Umbilical cord (tissue), 2 donors: ENCODE results near the gene ZDHHC14. TPM values are rescaled to one million over a fixed set of nuclear protein-coding genes. Genes with fewer than 3 reads are reported as not detected.
"Not testable (repeated sequence)": the region's sequence is repeated elsewhere in the genome, so short reads cannot be mapped to it uniquely, and the experiment has no call there.

Experiments used
- DNase-seq: peaks from one replicate; pipeline ENCODE4 v3.0.0-alpha.2; 2015; ENCODE audit warnings: low spot score
- total RNA-seq: library from RNA; depleted of rRNA; stranded (reverse); fragments of >200 nt; gene quantifications from one replicate; pipeline ENCODE4 v1.2.3, GENCODE V29; 2014; ENCODE audit warnings: low replicate concordance; ENCODE audit not compliant: insufficient read depth

Gene ZDHHC14
- total RNA-seq, 1 donor from 2014 or later, result 6.5 TPM

DNA sequence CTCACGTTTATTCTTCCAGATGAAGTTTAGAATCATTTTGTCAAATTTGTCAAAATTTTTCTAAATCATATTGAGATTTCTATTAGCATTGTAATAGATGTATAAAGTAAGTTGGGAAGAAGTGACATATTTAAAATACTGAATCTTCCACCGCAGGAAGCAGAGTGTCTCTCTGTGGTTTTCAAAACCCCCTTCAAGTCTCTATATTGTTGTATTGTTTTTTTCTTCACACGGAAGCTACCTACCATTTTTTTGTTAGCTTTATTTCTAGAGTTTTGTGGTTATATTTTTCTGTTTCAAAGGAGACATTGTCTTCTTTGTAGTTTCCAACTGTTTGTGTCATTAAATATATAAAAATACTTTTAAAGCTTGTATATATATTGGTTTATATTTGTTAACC, 188.6 kb downstream of the ZDHHC14 start:
- no peak for DNase-seq

DNA sequence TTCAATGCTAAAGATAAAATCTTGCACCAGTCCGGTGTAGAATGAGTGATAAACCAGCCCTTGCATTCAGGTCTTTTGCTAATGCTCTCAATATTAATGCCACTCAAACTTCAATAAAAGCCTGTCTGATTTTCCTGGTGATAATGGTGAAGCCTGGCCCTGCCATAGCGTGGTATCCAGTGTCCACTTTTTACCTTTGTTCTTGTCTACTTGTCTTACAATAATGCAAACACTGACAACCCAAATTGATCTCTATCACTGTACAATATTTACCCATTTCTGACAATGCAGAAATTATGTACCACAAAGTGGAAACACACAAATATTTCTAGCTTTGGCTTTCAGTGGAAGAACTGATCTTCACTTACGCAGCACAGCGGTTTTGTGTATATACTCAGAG, 189.1 kb downstream of the ZDHHC14 start:
- no peak for DNase-seq

DNA sequence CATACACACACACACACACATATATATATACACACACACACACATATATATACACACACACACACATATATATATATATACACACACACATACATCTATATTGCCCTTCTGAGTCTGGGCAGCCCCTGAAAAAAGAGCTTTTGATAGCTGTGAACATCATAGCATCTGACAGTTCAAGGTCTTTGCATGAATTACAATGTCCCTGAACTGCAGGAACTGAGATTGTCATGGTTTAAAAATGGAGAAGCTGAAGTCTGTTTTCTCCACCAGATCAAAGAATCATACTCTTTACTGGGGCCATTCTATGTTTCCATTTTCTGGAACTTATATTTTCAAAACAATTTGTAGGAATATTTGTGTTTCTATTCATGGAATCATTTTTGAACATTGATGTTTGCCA, 189.8 kb downstream of the ZDHHC14 start:
- no peak for DNase-seq

DNA sequence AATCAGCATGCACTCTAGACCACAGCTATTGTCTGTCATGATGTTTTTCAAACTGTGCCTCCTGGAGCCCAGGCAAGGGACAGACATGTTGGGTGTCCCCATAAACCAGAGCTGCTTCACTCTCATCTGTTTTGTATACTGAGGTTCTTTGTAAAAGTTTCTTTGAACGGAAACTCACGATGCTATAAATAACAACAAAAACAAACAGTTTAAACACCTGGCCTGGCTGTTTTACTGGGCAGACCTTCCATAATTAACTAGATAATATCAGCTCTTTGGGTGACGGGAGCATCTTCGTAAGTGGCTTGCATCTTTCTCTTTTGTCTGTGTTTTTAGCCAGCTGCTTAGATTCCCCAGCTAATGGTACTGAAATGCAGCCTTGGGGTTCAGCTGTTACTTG, 190.3 kb downstream of the ZDHHC14 start:
- no peak for DNase-seq

DNA sequence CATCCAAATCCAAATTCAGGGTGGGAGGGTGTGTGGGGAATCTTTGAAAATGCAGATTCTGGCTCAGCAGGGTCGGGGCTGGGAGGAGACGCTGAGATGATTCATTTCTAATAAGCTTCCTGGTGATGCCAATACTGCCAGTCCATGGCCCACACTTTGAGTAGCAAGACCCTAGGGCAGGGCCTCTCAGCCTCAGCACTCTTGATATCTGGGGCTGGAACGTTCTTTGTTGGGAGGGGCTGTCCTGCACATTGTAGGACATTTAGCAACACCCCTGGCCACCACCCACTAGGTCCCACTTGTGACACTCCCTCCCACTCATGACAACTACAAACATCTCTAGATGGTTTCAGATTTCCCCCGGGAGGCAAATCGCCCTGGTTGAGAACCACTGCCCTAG, 191.0 kb downstream of the ZDHHC14 start:
- no peak for DNase-seq

DNA sequence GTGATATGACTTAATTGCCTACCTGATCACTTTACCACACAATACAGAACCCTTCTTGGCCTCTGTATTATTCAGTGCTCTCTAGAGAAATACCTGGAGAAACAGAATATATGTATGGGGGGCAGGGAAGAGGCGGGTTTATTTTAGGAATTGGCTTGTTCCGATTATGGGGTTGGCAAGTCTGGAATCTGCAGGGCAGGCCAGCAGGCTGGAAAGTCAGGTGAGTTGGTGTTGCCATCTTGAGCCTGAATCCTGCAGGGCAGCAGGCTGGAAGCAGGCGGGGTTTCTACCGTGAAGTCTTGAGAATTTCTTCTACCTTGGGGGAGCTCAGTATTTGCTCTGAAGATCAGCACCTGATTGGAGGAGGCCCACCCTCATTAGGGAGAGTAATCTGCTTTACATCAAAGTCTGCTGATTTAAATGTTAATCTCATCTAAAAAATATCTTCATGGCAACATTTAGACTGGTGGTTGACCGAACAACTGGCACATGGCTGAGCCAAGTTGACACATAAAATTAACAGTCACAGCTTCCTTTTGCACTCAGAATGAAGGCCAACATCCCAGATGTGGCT, 193.9 kb downstream of the ZDHHC14 start:
- no peak for DNase-seq

DNA sequence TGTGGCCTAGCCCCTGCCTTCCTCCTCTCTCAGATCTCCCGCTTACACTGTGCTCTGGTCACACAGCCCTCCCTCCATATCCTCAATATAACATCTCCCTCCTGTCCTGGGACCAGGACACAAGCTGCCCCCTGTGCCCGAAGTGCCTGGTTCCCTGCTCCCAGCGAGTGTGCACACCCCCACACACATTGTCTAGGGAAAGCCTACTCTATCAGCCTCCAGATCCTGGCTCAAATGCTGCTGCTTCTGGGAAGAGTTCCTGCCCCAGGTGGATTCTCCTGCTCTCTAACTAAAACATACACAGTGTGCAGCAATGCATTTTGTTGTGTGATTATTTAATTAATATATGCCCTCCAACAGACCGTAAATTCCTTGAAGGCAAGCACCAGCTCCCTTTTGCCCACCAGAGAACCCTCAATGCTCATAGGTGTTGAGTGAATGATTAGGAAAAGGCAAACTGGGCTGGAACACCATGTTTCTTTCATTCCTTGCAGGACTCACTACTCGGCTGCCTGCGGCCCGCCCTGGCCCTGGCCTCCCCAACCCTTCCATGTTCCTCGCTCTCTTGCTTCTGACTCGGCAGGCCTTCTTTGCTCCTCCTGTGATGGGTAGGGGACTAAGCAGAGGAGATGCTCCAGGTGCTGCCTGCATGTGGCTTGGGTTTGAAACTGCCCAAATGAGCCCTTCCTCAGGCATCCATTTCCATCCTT, 194.6 kb downstream of the ZDHHC14 start:
- no peak for DNase-seq

DNA sequence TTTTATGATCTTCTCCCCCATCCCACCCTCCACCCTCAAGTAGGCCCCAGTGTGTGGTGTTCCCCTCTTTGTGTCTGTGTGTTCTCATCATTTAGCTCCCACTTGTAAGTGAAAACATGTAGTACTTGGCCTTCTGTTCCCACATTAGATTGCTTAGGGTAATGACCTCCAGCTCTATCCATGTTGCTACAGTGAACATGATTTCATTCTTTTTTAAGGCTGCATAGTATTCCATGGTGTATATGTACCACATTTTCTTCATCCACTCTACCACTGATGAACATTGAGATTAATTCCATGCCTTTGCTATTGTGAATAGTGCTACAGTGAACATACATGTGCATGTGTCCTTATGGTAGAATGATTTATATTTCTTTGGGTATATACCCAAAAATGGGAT, 196.0 kb downstream of the ZDHHC14 start:
- DNase-seq, result not testable (repeated sequence)

DNA sequence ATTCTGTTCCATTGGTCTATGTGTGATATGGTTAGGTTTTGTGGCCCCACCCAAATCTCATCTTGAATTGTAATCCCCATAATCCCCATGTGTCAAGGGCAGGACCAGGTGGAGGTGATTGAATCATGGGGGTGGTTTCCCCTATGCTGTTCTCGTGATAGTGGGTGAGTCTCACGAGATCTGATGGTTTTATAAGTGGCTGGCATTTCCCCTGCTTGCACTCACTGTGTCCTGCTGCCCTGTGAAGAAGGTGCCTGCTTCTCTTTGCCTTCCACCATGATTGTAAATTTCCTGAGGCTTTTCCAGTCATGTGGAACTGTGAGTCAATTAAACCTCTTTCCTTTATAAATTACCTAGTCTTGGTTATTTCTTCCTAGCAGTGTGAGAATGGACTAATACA, 197.5 kb downstream of the ZDHHC14 start:
- not testable (repeated sequence) for DNase-seq

DNA sequence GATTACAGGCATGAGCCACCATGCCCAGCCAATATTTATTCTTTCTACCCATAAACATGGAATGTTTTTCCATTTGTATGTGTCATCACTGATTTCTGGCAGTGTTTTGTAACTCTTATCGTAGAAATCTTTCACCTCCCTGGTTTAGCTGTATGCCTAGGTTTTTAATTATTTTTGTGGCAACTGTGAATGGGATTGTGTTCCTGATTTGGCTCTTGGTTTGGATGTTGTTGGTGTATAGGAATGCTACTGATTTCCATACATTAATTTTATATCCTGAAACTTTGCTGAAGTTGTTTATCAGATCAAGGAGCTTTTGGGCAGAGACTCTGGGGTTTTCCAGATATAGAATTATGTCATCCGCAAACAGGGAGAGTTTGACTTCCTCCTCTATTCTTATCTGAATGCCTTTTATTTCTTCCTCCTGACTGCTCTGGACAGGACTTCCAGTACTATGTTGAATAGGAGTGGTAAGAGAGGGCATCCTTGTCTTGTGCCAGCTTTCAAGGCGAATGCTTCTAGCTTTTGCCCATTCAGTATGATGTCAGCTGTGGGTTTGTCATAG, 198.6 kb downstream of the ZDHHC14 start:
- DNase-seq, result no peak

DNA sequence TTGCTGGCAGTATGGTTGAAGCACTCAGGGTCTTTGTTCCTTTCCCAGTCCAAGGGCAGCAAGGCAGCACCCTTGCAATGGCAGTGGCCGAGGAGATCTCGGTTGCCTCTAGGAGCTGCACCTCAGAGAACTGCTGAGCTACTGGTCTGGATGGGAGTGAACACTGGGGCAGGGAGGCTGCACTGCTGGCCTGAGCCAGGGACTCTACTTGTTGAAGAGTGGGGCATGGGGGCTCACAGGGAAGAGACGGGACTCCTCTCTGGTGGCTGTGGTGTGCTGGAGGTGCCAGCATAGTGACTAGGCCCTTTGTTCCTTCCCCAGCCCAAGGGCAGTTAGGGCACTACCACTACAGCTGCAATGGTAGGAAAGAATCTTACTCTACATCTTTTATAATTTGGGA, 203.0 kb downstream of the ZDHHC14 start:
- DNase-seq, result no peak

DNA sequence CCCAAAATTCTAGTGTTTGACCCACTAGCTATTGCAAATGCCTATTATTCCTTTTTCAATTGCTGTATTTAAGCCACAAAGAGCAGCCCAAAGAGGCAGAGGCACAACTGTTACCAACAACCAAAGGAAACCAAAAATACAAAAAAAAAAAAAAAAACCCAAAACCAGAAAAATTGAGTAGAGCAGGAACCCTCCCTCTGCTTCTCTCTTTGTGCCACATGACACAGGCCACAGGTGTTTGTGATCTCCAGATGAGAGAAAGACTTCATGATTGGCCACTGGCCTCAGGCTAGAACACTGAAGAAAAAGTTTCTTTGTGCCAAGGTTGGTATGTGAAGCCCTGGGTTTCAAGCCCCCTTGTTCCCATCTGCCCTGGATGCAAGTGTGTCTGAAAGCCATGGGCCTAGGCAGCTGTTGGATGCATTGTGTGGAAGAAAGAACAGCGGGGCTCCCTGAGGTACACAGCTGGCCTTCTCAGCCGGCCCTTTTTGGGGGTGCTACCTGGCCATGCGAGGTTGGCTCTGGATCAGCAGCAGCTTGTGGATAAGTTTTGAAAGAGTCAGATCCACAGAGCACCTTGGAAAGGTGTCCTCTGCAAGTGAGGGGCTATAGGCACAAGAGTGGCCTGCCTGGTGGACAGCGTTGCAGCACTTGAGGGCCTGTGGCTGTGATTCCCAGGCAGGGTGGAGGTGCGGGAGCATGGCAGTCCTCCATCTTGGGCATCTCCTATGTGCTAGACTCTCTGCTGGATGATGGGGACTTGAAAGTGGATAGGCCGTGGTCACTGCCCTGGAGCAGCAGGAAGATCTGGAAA, 204.5 kb downstream of the ZDHHC14 start:
- no peak for DNase-seq

DNA sequence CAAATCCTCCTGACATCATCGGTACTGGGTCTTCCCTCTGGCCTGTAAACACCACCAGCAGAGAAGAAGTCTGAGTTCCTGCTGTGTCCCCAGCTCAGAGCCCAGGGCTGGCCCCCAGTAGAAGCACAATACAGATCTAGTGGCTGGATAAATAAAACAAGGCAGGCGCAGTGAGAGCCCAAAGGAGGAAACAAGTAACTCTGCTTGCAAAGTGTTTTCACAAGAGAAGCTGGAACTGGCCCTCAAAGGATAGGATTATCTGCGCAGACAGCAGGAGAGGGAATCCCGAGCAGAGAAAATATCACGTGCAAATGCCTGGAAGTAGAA, 205.1 kb downstream of the ZDHHC14 start:
- DNase-seq, result no peak

DNA sequence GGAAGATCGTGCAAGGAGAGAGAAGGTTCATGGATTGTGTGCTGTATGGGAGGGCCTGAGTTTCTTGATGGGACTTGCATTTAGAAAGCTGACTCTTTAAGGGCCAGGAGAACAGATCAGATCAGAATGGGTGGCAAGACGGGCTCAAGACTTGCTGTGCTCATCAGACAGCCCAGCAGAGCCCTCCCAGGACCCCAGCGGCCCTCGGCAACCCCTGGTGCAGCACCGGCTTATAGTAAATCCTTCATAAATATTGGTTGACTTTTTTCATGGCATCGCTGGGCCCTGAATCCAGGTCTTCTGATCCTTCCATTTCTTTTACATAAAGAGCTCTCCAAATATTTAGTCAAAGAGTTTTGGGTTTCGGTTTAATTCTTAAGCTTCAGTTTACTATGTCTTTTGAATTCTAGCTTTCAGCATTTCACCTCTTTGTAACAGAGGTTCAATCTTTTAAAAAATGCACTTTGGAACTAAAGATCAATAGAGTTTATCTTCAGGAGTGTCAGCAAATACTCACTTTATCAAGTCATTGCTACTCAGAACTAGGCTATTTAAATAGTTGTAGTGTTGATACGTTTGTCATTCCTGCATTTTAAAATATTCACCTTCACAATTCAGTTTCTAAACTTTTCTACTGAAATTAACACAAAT, 205.6 kb downstream of the ZDHHC14 start:
- DNase-seq, result no peak

DNA sequence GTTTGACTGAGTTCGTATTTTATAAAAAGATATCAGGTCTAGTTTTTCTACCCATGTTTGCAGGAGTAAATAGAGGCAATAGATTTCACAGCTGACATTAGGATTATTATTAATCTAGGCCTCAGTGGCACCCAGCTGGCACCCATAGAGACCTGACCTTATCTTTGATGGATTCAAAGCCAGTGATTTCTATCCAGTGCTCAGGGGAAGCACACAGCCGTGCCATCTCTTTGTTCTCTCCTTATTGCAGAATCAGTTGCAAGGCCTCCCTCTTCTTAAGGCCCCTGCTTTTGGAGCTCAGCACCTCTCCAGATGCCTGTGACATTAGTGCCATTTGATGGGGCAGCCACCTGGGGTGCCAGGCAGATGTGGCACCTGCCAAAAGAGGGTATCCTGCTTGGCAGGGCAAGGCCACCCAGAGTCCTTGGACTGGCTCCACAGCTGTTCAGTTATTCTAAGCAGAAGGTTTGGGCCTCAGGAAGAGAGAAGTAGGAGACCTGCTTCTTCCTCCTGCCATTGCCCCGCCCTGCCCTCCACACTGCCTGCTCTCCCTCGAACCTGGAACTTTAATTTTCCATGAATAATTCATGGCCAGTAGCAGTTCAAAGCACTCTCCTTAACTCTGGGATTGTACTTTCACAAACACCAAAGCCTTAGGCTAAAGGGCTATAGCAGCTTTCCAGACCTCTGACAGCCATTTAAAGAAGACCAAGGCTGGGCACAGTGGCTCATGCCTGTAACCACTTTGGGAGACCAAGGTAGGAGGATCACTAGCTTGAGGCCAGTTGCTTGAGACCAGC, 206.3 kb downstream of the ZDHHC14 start:
- no peak for DNase-seq

DNA sequence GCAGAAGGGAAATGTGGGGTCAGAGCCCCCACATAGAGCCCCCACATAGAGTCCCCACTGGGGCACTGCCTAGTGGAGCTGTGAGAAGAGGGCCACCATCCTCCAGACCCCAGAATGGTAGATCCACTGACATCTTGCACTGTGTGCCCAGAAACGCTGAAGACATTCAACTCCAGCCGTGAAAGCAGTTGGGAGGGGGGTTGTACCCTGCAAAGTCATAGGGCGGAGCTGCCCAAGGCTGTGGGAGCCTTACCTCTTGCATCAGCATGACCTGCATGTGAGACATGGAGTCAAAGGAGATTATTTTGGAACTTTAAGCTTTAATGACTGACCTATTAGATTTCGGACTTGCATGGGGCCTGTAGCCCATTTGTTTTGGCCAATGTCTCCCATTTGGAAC, 209.7 kb downstream of the ZDHHC14 start:
- not testable (repeated sequence) for DNase-seq

DNA sequence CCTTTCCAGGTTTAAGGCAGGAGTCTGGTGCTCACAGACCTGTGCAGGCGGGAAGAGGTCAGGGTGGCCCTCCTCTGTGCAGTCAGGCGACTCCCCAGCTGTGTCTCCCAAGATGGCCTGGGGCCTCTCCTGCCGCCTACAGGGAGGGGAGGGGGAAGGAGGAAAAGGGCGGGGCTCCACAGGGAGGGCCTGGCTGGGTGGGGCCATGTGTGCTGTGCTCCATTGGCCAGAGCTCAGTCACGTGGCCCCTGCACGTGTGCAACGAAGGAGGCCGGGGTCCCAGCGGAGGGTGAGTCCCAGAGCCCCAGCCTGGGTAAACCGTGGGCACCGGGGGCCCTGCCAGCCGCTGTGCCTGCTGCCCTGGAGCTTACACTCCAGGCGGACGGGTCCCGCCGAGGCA, 211.6 kb downstream of the ZDHHC14 start:
- no peak for DNase-seq

DNA sequence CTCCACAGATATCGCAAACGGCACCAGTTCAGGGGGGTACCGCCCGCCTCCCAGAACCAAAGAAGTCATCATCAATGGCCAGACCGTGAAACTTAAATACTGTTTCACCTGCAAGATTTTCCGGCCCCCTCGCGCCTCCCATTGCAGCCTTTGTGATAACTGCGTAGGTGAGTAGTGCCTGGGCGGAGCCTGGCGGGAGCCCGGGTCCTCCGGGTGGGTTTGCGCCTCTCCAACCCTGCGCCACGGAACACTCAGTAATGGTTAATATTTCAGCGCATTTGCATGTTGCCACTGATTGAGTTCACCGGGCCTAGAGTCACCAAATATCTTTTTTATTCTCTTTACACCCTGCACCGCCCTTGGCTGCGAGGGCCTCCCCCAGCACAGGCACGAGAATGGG, 212.0 kb downstream of the ZDHHC14 start:
- no peak for DNase-seq

DNA sequence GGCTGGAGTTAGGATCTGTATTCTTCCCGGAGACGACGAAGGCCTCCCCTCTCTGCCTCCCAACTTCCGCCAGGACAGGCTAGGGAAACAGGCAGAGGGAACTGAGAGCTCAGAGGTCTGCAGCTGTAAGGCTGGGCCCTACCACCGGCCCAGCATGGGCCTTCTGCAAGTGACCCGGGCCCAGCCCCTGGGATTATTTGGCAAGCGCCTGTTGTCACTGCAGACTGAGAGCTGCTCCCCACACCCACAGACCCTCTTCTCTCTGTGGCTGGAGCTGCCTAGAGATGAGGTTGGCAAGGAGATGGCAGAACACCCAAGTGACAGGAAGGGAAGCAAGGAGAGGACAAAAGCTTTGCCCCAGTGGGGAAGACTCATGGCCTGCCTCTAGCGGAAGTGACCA, 212.6 kb downstream of the ZDHHC14 start:
- no peak for DNase-seq

DNA sequence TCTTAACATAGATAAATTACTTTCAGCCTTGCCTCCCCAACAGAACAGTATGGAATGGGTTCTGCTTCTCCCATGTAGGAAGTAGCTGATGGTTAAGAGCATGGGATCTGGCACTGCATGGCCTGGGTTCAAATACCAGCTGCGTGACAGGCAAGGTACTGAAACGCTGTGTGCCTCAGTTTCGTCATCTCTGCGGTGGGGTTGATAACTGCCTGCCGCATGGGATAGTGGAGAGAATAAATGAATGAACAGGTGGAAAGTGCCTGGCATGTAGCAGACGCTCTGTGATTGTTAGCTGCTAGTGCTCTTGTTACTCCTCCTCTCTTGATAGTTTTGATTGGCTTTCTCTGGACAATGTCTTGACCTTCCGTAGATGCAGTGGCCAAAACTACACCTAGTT, 213.3 kb downstream of the ZDHHC14 start:
- DNase-seq, result no peak

DNA sequence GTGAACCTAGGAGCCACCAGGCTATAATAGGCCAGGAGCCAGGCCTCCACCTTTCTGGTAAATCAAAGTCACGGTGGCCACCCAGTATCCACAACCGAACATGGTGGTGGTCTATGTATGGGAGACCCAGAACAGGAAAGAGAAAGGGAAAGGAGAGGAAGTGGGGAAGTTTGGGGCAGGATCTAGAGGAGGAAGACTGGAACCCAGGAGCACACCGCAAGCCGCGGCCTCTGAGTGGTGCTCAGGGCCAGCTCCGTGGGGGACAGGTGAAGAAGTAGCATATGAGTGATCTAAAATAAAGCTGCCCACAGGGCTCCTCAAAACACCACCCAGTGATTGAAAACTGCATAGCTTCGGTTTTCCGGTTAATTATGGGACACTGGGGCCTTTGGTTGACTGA, 214.8 kb downstream of the ZDHHC14 start:
- DNase-seq, result no peak
